CD4-positive, alpha-beta T cell treated with Interleukin-6 at 100 ng/mL for 8 hours (primary cell): ENCODE results near the gene NAV2.

Experiments
- DNase-seq: peaks from one replicate; pipeline ENCODE4 v3.0.0-alpha.2; 2020; ENCODE audit warnings: mixed read lengths, low spot score

The NAV2 gene

DNA sequence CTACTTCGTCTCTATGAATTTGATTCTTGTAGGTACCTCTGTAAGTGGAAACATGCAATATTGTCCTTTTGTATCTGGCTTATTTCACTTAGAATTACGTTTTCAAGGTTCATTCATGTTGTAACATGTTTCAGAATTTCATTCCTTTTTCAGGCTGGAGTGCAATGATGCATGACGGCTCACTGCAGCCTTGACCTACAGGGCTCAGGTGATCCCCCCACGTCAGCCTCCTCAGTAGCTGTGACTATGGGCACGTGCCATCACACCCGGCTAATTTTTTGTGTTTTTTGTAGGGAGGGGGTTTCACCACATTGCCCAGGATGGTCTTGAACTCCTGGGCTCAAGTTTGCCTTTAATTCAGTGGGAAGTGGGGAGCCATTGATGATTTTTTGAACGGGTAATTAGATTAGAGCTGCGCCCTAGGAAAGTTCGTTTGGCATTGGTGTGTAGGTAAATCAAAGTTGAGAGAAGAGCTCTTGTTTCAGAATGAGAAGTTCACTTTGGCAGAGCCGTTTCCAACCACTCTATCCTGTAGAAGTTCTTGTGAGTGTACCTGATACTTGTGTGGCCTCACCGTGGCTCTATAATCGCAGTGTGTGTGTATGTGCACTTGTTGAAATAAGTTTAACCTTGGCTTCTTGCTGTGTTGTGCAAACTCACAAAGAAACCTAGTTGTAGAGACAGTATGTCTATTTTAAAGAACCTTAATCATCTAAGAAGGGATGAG lies 115.9 kb downstream of the NAV2 start:
- no peak for DNase-seq

DNA sequence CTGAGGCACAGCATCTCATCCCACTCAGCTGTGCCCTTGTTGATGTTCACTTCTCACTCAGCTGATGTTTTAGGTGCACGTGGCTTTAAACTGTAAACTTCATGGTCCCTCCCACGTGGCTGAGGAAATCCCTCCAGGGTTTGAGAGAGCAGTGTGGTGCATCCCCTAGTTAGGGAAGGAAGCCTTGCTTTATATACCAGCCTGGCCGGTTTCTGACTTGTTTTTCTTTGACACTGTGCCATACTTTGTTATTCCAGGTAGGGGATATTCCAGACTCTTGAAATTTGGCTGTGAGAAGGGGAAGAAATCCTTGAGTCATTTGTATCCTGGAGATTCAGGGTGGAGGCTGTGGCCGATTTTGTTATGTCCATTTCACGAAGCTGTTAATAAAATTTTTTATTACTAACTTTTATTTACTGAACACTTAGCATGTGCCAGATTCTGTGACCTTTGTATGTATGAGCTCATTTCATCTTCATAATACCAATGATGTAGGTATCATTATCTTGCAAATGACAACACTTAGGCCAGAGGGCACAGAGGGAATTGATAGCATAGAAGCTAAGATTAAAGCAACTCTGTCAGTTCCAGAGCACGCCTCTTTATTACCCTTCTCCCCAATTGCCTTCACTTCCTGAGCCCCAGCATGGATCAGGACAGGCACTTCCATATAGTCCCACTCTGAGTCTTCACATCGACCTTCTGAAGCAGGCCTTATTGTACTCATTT lies 116.6 kb downstream of the NAV2 start:
- no peak for DNase-seq

- no peak for DNase-seq
These were observed 119.6 kb downstream of the NAV2 start for GRCh38 chr11:19832086-19832750.

- DNase-seq: no peak
These were observed 120.3 kb downstream of the NAV2 start for GRCh38 chr11:19832901-19833300.

- DNase-seq: no peak
These were observed 122.1 kb downstream of the NAV2 start for GRCh38 chr11:19834771-19835170.

DNA sequence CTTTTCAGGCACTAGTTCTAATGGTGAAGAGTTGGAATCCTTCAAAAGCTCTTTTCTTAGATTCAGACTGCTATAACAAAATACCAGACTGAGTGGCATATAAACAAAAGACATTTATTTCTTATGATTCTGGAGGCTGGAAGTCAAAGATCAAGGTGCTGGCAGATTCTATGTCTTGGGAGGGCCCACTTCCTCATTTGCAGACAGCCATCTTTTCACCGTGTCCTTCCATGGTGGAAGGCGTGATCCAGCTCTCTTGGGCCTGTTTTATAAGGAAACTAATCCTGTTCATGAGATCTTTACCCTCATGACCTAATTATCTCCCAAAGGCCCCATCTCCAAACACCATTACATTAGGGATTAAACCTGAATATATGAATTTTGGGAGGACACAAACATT lies 124.0 kb downstream of the NAV2 start:
- DNase-seq: no peak

DNA sequence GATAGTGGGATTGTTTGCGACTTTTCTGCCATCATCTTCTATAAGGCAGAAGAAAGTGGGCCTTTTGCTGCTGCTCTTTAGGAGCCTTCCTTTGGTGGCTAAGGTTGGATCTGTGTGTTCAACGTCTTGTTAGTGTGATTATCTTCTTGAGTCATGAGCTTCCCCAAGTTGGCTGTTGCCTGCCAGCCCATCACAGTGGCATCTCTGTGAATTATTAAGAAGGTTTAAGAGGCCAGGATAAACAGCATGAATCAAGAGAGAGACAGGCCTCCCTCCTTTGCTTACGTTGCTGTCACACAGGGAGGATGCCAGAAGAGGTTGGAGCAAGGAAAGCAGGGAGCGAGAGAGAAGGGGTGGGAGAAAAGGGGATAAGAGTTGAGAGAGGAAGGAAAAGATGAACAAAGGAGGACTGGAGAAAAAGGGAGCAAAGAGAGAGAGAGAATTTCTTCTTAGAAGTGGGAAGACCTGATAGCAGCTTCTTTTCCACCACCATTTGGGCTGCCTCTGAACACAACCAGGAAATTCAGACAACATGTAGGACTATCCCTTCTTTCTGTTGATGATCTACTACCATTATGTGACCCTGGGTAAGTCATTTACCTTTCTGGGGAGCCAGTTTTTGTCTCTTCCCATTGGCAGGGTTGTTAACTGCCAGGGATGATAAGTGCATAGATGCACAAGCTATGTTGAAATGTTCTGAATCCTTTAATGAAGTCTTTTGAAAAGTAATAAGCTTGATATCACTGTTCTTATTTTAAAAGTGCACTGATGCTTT lies 126.5 kb downstream of the NAV2 start:
- DNase-seq: no peak

DNA sequence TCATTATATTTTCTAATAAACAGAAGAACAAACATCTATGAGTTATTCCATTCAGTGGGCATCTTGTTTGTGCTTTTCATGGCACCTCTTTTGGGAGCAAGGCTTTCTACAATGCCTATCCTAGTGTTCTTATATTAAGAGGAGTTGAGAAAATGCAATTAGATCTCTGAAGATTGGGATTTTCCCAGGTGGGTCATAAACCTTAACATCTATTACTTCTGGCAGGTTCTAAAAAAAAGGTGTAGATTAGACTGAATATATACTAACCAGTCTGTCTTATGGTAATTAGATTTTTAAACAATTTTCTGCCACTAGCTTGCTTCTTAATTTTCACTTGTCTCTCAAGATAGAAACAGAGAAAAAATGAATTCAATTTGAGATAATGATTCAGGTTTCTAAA lies 128.3 kb downstream of the NAV2 start:
- no peak for DNase-seq

DNA sequence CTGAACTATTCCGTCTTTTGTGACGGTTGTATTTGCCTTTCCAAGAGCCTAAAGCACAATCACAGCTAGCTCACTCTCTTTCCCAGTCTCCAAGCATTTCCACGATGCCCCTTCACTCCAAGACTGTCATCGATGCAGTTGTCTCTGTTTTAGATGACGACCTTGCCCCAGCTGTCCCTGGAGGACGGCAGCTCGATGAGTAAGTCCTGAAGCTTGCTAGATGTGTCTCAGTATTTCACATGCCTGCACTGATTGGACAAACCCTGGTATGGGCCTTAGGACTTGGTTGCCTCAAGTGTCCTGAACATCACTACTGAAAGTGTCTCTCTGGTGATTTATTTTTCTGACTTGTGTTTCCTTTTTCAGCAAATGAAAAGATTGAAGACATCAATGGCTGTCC lies 129.9 kb downstream of the NAV2 start:
- no peak for DNase-seq

- no peak for DNase-seq
These were observed 130.4 kb downstream of the NAV2 start for GRCh38 chr11:19843079-19843478.

- DNase-seq: no peak
These were observed 131.4 kb downstream of the NAV2 start for GRCh38 chr11:19844012-19844411.

GRCh38 chr11:19844806-19845205 lies 132.2 kb downstream of the NAV2 start:
- DNase-seq: no peak

DNA sequence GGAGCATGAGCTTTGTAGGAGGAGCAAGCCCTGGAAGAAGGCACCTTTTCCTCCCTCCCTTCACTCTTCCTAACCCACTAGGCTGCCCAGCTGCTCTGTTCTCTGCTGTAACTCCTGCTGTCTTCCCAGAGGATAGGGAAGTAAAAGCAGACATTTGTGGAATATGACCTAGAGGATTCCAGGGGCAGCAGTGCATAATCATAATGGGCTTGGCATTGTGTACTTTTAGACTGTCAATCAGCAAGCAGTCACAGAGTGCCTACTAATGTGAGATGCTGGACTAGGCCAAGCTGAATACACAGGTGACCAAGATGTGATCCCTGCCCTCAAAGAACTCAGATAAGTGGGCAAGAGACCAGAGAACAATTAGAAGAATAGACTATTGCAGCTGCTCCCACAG lies 133.0 kb downstream of the NAV2 start:
- no peak for DNase-seq

DNA sequence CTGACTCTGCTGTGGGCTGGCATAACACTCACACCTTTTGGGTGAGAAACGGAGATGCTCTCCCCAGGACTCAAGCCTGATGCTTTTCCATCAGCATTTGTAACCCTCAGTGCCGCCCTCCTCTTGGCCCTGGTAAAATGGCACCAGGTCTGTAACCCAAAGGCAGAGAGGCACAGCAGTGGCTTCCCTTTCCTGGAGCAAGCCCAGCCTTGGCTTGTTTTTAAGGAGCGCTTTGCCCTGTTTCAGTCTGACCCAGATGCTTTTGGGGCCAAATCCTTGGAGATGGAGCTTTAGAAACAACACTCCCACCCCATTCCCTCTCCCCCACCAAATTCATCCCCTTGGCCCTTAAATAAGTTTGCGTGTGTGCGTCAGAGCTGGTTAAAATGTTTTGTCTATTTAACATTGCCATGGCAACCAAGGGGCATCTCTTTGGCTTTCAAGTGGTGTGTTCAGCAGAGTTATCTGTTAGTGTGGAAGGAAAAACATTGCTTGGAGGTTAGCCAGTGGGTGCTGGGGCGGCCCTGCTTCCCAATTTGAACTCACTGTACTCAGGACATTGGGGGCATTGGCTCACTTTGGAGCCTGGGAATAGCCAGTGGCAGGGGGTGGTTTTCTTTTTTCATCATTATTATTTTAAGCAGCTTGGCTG lies 134.1 kb downstream of the NAV2 start:
- no peak for DNase-seq

- no peak for DNase-seq
These were observed 135.6 kb downstream of the NAV2 start for GRCh38 chr11:19848219-19848618.

DNA sequence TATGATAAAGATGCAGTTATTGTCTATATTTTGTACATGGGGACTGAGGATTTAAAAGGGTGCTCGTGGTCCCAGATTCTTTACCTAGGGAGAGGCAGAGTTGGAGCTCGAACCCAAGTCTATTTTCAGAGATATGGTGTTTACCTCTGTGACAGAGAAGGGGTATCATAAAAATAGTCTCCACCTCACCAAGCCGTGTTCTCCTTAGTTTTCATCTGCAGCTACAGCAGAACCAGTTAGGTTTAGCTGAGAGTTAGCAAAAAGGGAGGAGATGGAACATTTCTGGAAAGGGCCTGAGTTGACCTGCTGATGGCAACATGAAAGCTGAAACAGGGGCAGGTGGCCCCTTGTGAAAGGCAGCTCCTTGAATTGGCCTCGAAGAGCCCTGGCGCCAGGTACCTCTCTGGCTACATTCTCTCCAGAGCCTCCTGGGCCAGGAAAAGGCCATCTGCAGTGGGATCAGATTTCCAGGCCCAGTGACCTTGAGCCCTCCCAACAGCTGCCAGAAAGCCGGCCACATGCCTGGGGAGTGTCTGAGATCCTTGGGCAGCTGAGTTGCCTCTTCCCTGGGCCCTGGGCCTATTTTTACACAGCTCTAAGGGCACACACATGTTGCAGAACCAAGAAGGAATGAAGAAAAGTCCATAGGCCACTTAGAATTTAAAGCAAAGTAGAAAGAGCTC lies 136.6 kb downstream of the NAV2 start:
- DNase-seq: no peak

DNA sequence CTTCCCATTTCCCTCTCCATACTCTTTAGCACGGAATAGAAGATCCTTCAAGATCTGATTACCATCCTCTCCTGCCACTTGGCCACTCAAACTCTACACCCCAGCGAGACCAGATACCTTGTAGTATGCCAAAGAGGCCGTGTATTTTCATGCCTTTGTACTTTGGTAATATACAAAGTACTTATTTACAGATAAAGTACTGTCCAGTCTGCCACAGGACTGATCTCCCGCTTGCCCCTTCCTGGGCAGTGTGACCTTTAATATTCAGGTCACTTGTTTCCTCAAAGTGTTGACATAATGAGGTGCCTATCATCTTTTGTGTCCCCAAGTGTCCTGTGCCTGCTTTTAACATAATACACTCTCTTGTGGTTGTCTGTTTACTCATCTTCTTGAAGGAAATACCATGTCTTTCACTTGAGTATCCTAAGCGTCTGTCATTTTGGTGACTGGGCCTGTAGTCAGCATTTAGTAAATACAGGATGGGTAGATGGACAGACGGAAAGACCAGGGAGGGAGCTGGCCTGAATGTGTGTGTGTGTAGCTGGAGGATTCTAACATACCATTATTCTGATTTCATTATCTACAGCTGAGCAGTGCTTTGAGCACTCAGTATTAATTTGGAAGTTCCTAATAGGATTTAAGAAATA lies 137.4 kb downstream of the NAV2 start:
- no peak for DNase-seq

- DNase-seq: no peak
These were observed 139.7 kb downstream of the NAV2 start for GRCh38 chr11:19852288-19852687.

GRCh38 chr11:19853016-19853415 lies 140.4 kb downstream of the NAV2 start:
- no peak for DNase-seq

GRCh38 chr11:19853920-19854319 lies 141.3 kb downstream of the NAV2 start:
- DNase-seq: no peak

GRCh38 chr11:19861171-19861570 lies 148.5 kb downstream of the NAV2 start:
- no peak for DNase-seq
